ENCODE measurements around the gene KY.

DNA sequence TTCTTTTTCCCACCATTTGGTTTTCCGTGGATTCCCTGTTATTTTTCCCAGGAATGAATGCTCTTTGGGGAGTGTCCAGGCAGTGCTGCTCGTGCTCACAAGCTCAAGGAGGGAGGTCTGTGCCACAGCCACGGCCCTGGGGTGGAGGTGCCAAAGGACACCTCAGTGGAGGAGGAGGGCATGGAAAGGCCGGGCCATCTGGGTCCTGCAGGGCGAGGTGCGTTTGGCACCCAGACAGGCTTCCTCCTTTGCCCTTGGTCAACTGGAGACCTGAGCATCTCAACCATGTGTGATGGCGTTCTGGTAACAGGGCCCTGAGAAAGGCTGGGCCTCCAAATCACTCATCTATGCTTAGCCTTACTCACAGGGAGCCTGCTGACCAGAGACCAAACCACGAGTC lies 25.4 kb downstream of the KY start:
- TF ChIP-seq POLR2AphosphoS5 (IDR thresholded peaks at IDR 0.05) (no peak), RAD21 (conservative IDR thresholded peaks at IDR 0.05) (no peak)
